Pancreas (tissue), 10 donors: ENCODE measurements around the gene ZSWIM8. TPM values are rescaled to one million over a fixed set of nuclear protein-coding genes. Genes with fewer than 3 reads are reported as not detected.
A peak's percentile ranks its signal among the peaks of the same experiment; 100 is the strongest.

Source experiments
- ATAC-seq, 4 donors: fragments of 200-7000 bp; cut with Tn5 transposase; one replicate each; pipeline versions ENCODE4 v1.8.0 to v1.9.1; 2020; ENCODE audit warnings: mild to moderate bottlenecking in 4 of 4, moderate library complexity in 4 of 4
- DNase-seq, 6 donors: peaks; one replicate each; pipeline ENCODE4 v3.0.0-alpha.2; 2020
- FAIRE-seq: peaks from 2 replicates; lab custom pipeline; 2012; peaks lifted over from hg19 to GRCh38; lab: Jason Lieb, UNC
- H3K27ac ChIP-seq, 4 donors: fragments of 200-600 bp; sonication (generic); 1 replicate in 3 of 4; 2 replicates in 1 of 4; pipeline versions ENCODE4 v1.5.0 to v1.8.0; 2020
- H3K27me3 ChIP-seq, 4 donors: fragments of 200-600 bp; one replicate each; pipeline ENCODE4 v1.8.0; 2021
- H3K36me3 ChIP-seq, 3 donors: fragments of 200-600 bp; sonication (generic) in 1 of 3; one replicate each; pipeline versions ENCODE4 v1.5.0 to v1.8.0; 2020 to 2021
- H3K4me1 ChIP-seq, 3 donors: fragments of 200-600 bp; one replicate each; pipeline ENCODE4 v1.8.0; 2021
- H3K4me3 ChIP-seq, 4 donors: fragments of 200-600 bp; sonication (generic) in 2 of 4; one replicate each; pipeline versions ENCODE4 v1.5.0 to v1.8.0; 2020 to 2021
- H3K9me3 ChIP-seq, 4 donors: fragments of 200-600 bp; one replicate each; pipeline ENCODE4 v1.8.0; 2021
- WGBS, 2 donors: extraction: QIAGEN DNeasy Blood & Tissue Kit; methylation state at CpG; one replicate each; pipeline ENCODE4 v1.1.7; 2013; 5-methylcytosine and 5-hydroxymethylcytosine counted together
- intact Hi-C, 3 donors: fragments of 100-400 bp; cut with DNase I; formaldehyde crosslinking; loops; one replicate each; pipeline versions ENCODE4 v1.11.1 to v1.14.2; 2022
- polyA plus RNA-seq, 2 donors: library from polyadenylated mRNA; stranded (reverse); fragments of 200-250 nt; gene quantifications; one replicate each; pipeline ENCODE4 v1.2.3, GENCODE V29; 2013
- total RNA-seq, 6 donors: library from RNA; stranded (reverse); fragmentation: NEBNext Ultra II Directional in 4 of 6; extraction: Animal tissue kit (Norgen Biotek cat#: 25700) in 4 of 6; gene quantifications; one replicate each; pipeline versions ENCODE4 v1.2.1 to v1.2.4, GENCODE V29; 2021 to 2023
- TF ChIP-seq, protein P1 (sequence below), 4 donors: fragments of 200-600 bp; sonication (generic) in 3 of 4; IDR thresholded peaks; one replicate each; pipeline versions ENCODE4 v1.5.0 to v1.8.0; 2021; ENCODE audit warnings: antibody characterized with exemption in 4 of 4
- donor health status: healthy with polysubstance abuse.
- donor health status: DM: no; HTN: no; CAD: no; lungs with moderate emphysema.
- donor health status: DM: no; HTN: no; CAD: no.
- donor health status: control.
- donor health status: control.
- donor health status: Bipolar disorder and iron deficiency.
- donor health status: DM: yes; HTN: yes; CAD: no.
- donor health status: DM: no; HTN: no; CAD: no.
- donor health status: DM: no; HTN: no; CAD: no.
- donor health status: DM: yes; HTN: yes; CAD: no.

Gene ZSWIM8
- total and polyA plus RNA-seq, 8 donors, result 20.7 to 187 (median 40.1) TPM

DNA sequence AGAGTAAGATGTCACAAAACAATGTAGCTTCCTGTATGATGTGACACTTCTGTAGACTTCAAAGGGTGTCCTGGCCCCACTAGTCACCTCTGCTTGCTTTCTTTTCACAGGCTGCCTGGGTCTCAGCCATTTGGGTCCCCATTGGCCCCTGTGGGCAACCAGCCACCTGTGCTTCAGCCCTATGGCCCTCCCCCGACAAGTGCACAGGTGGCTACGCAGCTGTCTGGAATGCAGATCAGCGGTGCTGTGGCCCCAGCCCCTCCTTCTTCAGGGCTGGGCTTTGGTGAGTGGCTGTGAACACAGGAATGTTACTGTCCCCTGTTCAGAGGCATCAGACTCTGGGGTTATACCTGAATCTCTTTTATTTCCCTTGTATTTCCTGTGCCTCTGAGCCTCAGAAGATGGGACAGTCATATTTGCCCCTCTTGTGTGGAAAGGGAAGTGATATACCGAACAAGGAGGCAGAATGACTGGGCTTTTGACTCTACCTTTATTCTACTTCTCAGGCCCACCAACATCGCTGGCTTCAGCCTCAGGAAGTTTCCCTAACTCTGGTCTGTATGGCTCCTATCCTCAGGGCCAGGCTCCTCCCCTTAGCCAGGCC lies 25.8 kb upstream of the ZSWIM8 start:
- ATAC-seq (peak; percentile 35 to 79 (median 56)), DNase-seq (no peak), FAIRE-seq (no peak)
- 50 to 63% methylated on average over 5 of the region's 5 CpGs for WGBS, 2 donors
- Histone ChIP-seq H3K4me1 (no peaks in the 10 kb centered on the region), H3K4me3 (no peak overlapping the region), H3K36me3 (peaks cover 5 to 48% (median 21%) of the 10 kb centered on the region in 3 donors), H3K27me3 (no peaks in the 10 kb centered on the region), H3K27ac (no peak overlapping the region), H3K9me3 (no peaks in the 10 kb centered on the region)
- TF ChIP-seq, protein P1, sequence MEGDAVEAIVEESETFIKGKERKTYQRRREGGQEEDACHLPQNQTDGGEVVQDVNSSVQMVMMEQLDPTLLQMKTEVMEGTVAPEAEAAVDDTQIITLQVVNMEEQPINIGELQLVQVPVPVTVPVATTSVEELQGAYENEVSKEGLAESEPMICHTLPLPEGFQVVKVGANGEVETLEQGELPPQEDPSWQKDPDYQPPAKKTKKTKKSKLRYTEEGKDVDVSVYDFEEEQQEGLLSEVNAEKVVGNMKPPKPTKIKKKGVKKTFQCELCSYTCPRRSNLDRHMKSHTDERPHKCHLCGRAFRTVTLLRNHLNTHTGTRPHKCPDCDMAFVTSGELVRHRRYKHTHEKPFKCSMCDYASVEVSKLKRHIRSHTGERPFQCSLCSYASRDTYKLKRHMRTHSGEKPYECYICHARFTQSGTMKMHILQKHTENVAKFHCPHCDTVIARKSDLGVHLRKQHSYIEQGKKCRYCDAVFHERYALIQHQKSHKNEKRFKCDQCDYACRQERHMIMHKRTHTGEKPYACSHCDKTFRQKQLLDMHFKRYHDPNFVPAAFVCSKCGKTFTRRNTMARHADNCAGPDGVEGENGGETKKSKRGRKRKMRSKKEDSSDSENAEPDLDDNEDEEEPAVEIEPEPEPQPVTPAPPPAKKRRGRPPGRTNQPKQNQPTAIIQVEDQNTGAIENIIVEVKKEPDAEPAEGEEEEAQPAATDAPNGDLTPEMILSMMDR (IDR thresholded peaks at IDR 0.05), result no peak
- intact Hi-C loops, result no loop called here

DNA sequence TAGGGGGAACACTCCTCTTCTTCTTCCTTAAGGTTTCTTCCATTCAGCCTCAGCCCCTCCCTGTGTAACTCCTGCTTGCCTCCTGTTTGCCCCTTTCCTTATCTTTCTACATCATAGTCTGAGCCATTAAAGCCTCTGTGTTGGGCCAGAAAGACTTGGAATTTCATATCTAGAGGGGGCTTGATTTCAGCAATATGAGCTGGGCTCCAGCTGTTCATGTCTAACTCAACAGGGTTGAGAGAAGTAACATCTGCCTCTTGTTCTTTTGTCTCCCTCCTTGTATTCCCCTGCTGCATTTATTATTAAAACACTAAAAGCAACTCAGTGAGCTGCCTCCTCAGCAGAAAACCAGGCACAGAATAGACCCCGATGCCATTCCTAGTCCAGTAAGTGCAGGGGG lies 23.6 kb upstream of the ZSWIM8 start:
- no peak for DNase-seq
- ATAC-seq, result no peak
- no peaks in the 10 kb centered on the region for H3K27me3 ChIP-seq
- 98 to 100% methylated on average over 1 of the region's 1 CpG for WGBS, 2 donors
- H3K36me3 ChIP-seq, result peaks cover 6 to 66% (median 40%) of the 10 kb centered on the region in 3 donors
- H3K27ac ChIP-seq, result no peak overlapping the region
- TF ChIP-seq, protein P1 (IDR thresholded peaks at IDR 0.05), result no peak
- H3K4me1 ChIP-seq, result no peaks in the 10 kb centered on the region
- intact Hi-C loops, result no loop called here
- no peak for FAIRE-seq
- no peak overlapping the region for H3K4me3 ChIP-seq
- no peaks in the 10 kb centered on the region for H3K9me3 ChIP-seq

DNA sequence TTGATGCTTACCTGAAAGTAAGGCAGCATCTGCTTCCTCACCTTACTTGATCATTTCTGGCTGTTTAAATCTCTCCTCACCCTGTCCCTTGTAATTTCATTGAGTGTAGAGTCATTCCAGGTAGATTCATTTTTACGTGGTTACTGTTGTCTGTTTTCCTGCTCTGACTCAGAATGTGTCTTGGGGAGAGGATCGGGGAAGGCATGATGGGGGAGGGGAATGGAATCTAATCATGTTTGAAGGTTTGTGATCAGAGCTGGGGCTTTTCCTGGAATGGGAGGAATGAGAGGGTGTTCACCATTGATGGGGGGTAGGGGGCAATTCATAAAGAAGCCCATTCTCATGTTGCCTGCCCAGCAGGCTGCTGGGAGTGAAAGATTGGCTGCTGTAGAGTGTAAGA lies 22.5 kb upstream of the ZSWIM8 start:
- Histone ChIP-seq H3K36me3 (peaks cover 8 to 77% (median 48%) of the 10 kb centered on the region in 3 donors), H3K27ac (no peak overlapping the region), H3K4me3 (no peak overlapping the region), H3K27me3 (no peaks in the 10 kb centered on the region), H3K4me1 (no peaks in the 10 kb centered on the region), H3K9me3 (no peaks in the 10 kb centered on the region)
- no peak for ATAC-seq
- no peak for DNase-seq
- WGBS, 2 donors, result 81 to 84% methylated on average over 2 of the region's 2 CpGs
- intact Hi-C loops, result no loop called here
- TF ChIP-seq, protein P1 (IDR thresholded peaks at IDR 0.05), result no peak
- no peak for FAIRE-seq

DNA sequence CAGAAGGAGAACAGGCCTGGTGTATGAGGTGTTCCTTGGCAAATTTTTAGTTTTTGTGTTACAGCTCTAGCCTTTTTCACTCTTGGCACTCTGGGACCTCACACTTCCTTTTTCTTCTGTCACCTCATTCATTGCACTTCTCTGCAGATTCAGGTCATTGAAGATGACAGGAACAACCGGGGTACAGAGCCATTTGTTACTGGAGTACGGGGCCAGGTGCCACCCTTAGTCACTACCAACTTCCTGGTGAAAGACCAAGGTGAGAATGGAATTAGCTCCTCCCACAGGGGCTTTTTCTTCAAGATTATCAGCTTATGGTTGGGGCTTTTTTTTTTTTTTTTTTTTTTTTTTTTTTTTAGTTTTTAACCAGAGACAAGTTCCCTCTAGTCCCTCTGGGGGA lies 22.1 kb upstream of the ZSWIM8 start:
- no peak overlapping the region for H3K27ac ChIP-seq
- ATAC-seq, result no peak
- DNase-seq, result no peak
- H3K4me1 ChIP-seq, result no peaks in the 10 kb centered on the region
- FAIRE-seq, result no peak
- peaks cover 8 to 81% (median 48%) of the 10 kb centered on the region in 3 donors for H3K36me3 ChIP-seq
- 88 to 90% methylated on average over 2 of the region's 2 CpGs for WGBS, 2 donors
- no peaks in the 10 kb centered on the region for H3K9me3 ChIP-seq
- no peak overlapping the region for H3K4me3 ChIP-seq
- H3K27me3 ChIP-seq, result no peaks in the 10 kb centered on the region
- intact Hi-C loops, result no loop called here
- TF ChIP-seq, protein P1 (IDR thresholded peaks at IDR 0.05), result no peak

DNA sequence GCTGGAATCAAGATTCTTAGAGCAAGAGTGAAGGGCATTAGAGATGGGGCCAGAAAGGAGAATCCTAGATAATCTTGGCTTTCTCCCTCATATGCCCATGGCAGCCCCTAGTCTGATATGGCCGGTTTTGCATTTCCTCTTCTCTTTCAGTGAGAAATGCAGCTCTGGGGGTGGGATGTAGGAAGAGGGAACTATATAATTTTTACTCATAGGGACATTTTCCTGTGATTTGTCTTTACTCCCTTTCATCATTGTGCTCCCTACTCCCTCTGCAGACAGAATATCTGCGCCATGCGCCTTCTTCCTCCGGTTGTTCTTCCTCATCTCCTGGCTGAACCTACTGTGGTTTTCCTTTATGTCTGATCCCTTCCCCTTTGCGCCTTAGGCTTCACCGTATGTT lies 20.3 kb upstream of the ZSWIM8 start:
- no peaks in the 10 kb centered on the region for H3K9me3 ChIP-seq
- TF ChIP-seq, protein P1 (IDR thresholded peaks at IDR 0.05), result no peak
- H3K36me3 ChIP-seq, result peaks cover 8 to 88% (median 55%) of the 10 kb centered on the region in 3 donors
- H3K4me3 ChIP-seq, result no peak overlapping the region
- no peak for DNase-seq
- no peaks in the 10 kb centered on the region for H3K4me1 ChIP-seq
- intact Hi-C loops, result no loop called here
- no peak for FAIRE-seq
- no peaks in the 10 kb centered on the region for H3K27me3 ChIP-seq
- 94 to 96% methylated on average over 6 of the region's 6 CpGs for WGBS, 2 donors
- H3K27ac ChIP-seq, result no peak overlapping the region
- ATAC-seq, result no peak
